ENCODE data around the gene PALMD.

The PALMD gene

GRCh38 chr1:99738858-99739465 is 93.0 kb downstream of the PALMD start:
- H3K4me3 ChIP-seq (ENCODE audit: low read depth, low read length) = no peak overlapping the region
- no peak for TF ChIP-seq CTCF (IDR thresholded peaks at IDR 0.05; ENCODE audit: borderline replicate concordance, insufficient read depth, low read depth, low read length)

- no peak for TF ChIP-seq CTCF (IDR thresholded peaks at IDR 0.05; ENCODE audit: borderline replicate concordance, insufficient read depth, low read depth, low read length)
- H3K4me3 ChIP-seq (ENCODE audit: low read depth, low read length) = no peak overlapping the region
These were observed 94.2 kb downstream of the PALMD start for GRCh38 chr1:99740141-99740540.

All from GM12875 (cell line).